Left ventricle myocardium inferior (tissue), 1 donor: ENCODE measurements around the gene KLK12. TPM values are rescaled to one million over a fixed set of nuclear protein-coding genes. Genes with fewer than 3 reads are reported as not detected.

Source experiments
- DNase-seq: peaks from one replicate; pipeline ENCODE4 v3.0.0-alpha.2; 2020
- H3K27ac ChIP-seq: fragments of 200-600 bp; replicated peaks from 2 replicates; pipeline ENCODE4 v1.8.0; 2021
- H3K27me3 ChIP-seq: fragments of 200-600 bp; 2 replicates; pipeline ENCODE4 v1.8.0; 2021; ENCODE audit warnings: low read depth
- H3K36me3 ChIP-seq: fragments of 200-600 bp; 2 replicates; pipeline ENCODE4 v1.8.0; 2021
- H3K4me1 ChIP-seq: fragments of 200-600 bp; 2 replicates; pipeline ENCODE4 v1.8.0; 2021
- H3K4me3 ChIP-seq: fragments of 200-600 bp; 2 replicates; pipeline ENCODE4 v1.8.0; 2021; ENCODE audit warnings: mild to moderate bottlenecking, moderate library complexity
- H3K9me3 ChIP-seq: fragments of 200-600 bp; replicated peaks from 2 replicates; pipeline ENCODE4 v1.8.0; 2021
- intact Hi-C: fragments of 100-400 bp; cut with micrococcal nuclease; formaldehyde crosslinking; loops from one replicate; pipeline ENCODE4 v1.11.0; 2022
- total RNA-seq: library from RNA; stranded (reverse); fragmentation: NEBNext Ultra II Directional; extraction: Animal tissue kit (Norgen Biotek cat#: 25700); gene quantifications from one replicate; pipeline ENCODE4 v1.2.1, GENCODE V29; 2021
- TF ChIP-seq, protein P1 (sequence below): fragments of 200-600 bp; IDR thresholded peaks from 2 replicates; pipeline ENCODE4 v1.8.0; 2021; ENCODE audit warnings: antibody characterized with exemption, mild to moderate bottlenecking, borderline replicate concordance
- donor health status: DM: no; HTN: yes; CAD: no; lungs with severe emphysema.

KLK12 gene
- total RNA-seq, 1 donor from 2014 or later, result not detected

DNA sequence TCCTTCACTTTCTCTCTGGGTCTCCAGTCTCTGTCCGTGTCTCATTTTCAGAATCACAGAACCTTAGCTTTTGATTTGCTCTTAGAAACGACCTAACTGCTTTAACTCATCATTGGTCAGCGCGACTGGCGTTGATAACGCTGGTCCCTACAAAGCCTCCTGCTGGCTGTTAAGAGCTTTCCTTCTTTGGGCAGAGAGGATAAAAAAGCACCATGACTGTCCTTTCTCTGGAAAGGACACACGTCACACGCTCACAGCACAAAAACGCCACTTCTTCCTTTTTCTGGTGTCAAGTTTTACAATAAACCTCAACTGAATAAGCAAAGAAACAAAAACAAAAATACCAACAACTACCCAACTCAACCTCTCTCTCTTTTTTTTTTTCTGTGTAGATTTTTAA, 1.7 kb upstream of the KLK12 start:
- no peak for DNase-seq
- intact Hi-C loops, result no loop called here
- Histone ChIP-seq H3K9me3 (no peaks in the 10 kb centered on the region), H3K27ac (no peak overlapping the region), H3K36me3 (no peaks in the 10 kb centered on the region), H3K27me3 (peaks cover 45% of the 10 kb centered on the region), H3K4me3 (no peak overlapping the region), H3K4me1 (no peaks in the 10 kb centered on the region)
- TF ChIP-seq, protein P1, sequence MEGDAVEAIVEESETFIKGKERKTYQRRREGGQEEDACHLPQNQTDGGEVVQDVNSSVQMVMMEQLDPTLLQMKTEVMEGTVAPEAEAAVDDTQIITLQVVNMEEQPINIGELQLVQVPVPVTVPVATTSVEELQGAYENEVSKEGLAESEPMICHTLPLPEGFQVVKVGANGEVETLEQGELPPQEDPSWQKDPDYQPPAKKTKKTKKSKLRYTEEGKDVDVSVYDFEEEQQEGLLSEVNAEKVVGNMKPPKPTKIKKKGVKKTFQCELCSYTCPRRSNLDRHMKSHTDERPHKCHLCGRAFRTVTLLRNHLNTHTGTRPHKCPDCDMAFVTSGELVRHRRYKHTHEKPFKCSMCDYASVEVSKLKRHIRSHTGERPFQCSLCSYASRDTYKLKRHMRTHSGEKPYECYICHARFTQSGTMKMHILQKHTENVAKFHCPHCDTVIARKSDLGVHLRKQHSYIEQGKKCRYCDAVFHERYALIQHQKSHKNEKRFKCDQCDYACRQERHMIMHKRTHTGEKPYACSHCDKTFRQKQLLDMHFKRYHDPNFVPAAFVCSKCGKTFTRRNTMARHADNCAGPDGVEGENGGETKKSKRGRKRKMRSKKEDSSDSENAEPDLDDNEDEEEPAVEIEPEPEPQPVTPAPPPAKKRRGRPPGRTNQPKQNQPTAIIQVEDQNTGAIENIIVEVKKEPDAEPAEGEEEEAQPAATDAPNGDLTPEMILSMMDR, result no peak

GRCh38 chr19:51031880-51032225, 2.9 kb downstream of the KLK12 start:
- Histone ChIP-seq H3K9me3 (no peaks in the 10 kb centered on the region), H3K27me3 (peaks cover 89% of the 10 kb centered on the region), H3K4me3 (no peak overlapping the region), H3K36me3 (no peaks in the 10 kb centered on the region), H3K27ac (no peak overlapping the region), H3K4me1 (no peaks in the 10 kb centered on the region)
- no peak for DNase-seq
- TF ChIP-seq, protein P1, result no peak
- intact Hi-C loops, result no loop called here

DNA sequence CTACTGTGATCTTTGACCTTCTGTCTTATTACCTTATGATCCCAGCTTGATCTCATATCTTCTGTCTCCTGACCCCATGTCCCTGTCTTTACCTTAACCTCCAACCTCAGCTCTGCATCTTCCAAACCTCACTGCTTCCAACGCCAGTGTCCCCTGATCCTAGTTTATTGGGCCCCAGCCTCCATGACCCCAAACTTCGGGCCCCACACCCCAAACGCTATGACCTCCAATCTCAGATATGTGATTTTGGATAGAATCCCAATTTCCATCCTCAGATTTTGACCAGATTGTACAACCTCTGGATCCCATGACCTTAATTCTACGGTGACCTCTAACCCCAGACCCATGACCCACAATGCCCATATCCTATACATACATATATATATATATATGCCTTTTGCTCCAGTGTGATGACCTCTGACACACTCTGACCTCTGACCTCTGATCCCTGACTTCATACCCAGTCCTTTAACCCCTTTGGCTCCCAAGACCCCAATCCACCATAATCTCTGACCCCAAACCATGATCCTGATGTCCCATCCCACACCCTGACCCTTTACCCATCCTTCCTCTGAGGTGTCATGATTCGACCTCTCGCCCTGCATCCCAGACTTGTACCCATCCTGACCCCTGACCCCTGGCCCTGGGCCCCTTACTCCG, 3.5 kb downstream of the KLK12 start:
- no peaks in the 10 kb centered on the region for H3K9me3 ChIP-seq
- H3K27ac ChIP-seq, result no peak overlapping the region

DNA sequence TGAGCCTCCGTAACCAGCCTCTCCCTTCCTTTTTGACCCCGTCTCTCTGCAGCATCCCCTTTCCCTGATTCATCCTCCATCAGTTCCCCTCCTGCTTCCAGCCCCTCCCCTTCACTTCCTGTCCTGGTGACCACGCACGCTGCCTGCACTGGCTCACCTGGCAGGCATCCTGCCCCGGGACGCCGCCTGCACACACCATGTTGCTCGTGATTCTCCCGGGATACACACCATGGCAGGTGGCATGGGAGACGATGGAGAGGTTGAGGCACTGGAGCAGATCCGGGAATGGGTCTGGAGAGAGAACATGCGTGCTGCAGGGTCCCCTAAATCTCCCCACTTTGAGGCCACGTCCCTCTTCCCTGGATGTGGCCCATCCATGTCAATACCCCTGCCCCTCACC, 4.2 kb downstream of the KLK12 start:
- H3K27me3 ChIP-seq, result peaks cover 95% of the 10 kb centered on the region
- DNase-seq, result no peak
- H3K4me1 ChIP-seq, result no peaks in the 10 kb centered on the region
- TF ChIP-seq, protein P1, result no peak
- no peak overlapping the region for H3K27ac ChIP-seq
- H3K36me3 ChIP-seq, result no peaks in the 10 kb centered on the region
- intact Hi-C loops, result no loop called here
- H3K4me3 ChIP-seq, result no peak overlapping the region
- no peaks in the 10 kb centered on the region for H3K9me3 ChIP-seq

More for the DNA sequence above, 3.5 kb downstream of the KLK12 start:
- intact Hi-C loops, result no loop called here
- DNase-seq, result no peak
- TF ChIP-seq, protein P1, result no peak
- peaks cover 94% of the 10 kb centered on the region for H3K27me3 ChIP-seq
- H3K4me3 ChIP-seq, result no peak overlapping the region
- H3K4me1 ChIP-seq, result no peaks in the 10 kb centered on the region
- H3K36me3 ChIP-seq, result no peaks in the 10 kb centered on the region

DNA sequence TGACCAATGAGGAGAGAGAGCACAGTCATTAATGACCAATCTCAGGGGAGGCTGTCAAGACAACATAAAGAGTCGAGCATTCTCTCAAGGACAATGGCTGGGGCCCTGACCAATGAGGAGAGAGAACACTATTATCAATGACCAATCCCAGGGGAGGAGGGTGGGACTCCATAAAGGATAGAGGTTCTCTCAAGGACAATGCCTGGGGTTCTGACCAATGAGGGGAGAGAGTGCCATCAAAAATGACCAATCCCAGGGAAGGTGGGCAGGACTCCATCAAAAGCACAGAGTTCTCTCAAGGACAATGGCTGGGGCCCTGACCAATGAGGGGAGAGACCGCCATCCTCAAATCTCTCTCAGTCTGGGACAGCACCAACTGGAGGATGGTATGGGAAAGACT, 5.1 kb downstream of the KLK12 start:
- H3K4me1 ChIP-seq, result no peaks in the 10 kb centered on the region
- intact Hi-C loops, result no loop called here
- no peak overlapping the region for H3K27ac ChIP-seq
- peaks cover 95% of the 10 kb centered on the region for H3K27me3 ChIP-seq
- no peaks in the 10 kb centered on the region for H3K36me3 ChIP-seq
- TF ChIP-seq, protein P1, result no peak
- DNase-seq, result no peak
- H3K9me3 ChIP-seq, result no peaks in the 10 kb centered on the region
- H3K4me3 ChIP-seq, result no peak overlapping the region
